ENCODE data around the gene ZCCHC17. TPM values are rescaled to one million over a fixed set of nuclear protein-coding genes. Genes with fewer than 3 reads are reported as not detected.

ZCCHC17 gene
- total RNA-seq, 2 experiments from 2014 or later = 24.4 to 29.6 TPM

Other genes with a start within 250 kb of the ZCCHC17 start
- gene PUM1, start 231.3 kb upstream of the ZCCHC17 start, total RNA-seq = 10 to 100 TPM; 77.8 to 80.5 TPM
- not detected for gene NKAIN1, start 57.1 kb upstream of the ZCCHC17 start, total RNA-seq
- 10 to 100 TPM; 83.7 to 96.4 TPM for gene SNRNP40, start 244 bp upstream of the ZCCHC17 start, total RNA-seq
- gene FABP3, start 76.0 kb downstream of the ZCCHC17 start, total RNA-seq = not detected
- gene SERINC2, start 116.2 kb downstream of the ZCCHC17 start, total RNA-seq = under 1 TPM; 0.29 to 0.34 TPM